GM23338 (cell line): ENCODE measurements around the gene PRPF38A. TPM values are rescaled to one million over a fixed set of nuclear protein-coding genes. Genes with fewer than 3 reads are reported as not detected.

Experiments used
- ATAC-seq: fragments of 200-7000 bp; cut with Tn5 transposase; 3 replicates; pipeline ENCODE4 v1.9.1; 2020
- DNase-seq: peaks from one replicate; pipeline ENCODE4 v3.0.0-alpha.2; 2015; ENCODE audit warnings: low spot score
- H2AFZ ChIP-seq: fragments of 200-600 bp; sonication (generic); 2 replicates; pipeline ENCODE4 v1.8.0; 2016; ENCODE audit warnings: antibody characterized with exemption, mild to moderate bottlenecking, moderate library complexity
- H3F3A ChIP-seq: fragments of 200-600 bp; sonication (generic); replicated peaks from 2 replicates; pipeline ENCODE4 v1.8.0; 2017; ENCODE audit warnings: antibody characterized with exemption, mixed run types, low read depth
- H3K27ac ChIP-seq: fragments of 200-600 bp; sonication (generic); 2 replicates; pipeline ENCODE4 v1.6.1; 2016; ENCODE audit warnings: low read depth
- H3K27me3 ChIP-seq: fragments of 200-600 bp; sonication (generic); 2 replicates; pipeline ENCODE4 v1.8.0; 2016; ENCODE audit warnings: mild to moderate bottlenecking, mixed run types, moderate library complexity; ENCODE audit not compliant: insufficient read depth
- H3K36me3 ChIP-seq: fragments of 200-600 bp; sonication (generic); 2 replicates; pipeline ENCODE4 v1.8.0; 2016; ENCODE audit warnings: mild to moderate bottlenecking; ENCODE audit not compliant: insufficient read depth
- H3K4me1 ChIP-seq: fragments of 200-600 bp; sonication (generic); 2 replicates; pipeline ENCODE4 v1.8.0; 2016; ENCODE audit warnings: mild to moderate bottlenecking, moderate library complexity; ENCODE audit not compliant: insufficient read depth
- H3K4me2 ChIP-seq: fragments of 200-600 bp; sonication (generic); 2 replicates; pipeline ENCODE4 v1.7.1; 2017; ENCODE audit warnings: mixed run types
- H3K4me3 ChIP-seq: fragments of 200-600 bp; sonication (generic); 2 replicates; pipeline ENCODE4 v1.6.1; 2016; ENCODE audit warnings: mixed run types
- H3K79me2 ChIP-seq: fragments of 200-600 bp; sonication (generic); replicated peaks from 2 replicates; pipeline ENCODE4 v1.8.0; 2017; ENCODE audit warnings: mild to moderate bottlenecking; ENCODE audit not compliant: insufficient read depth
- H3K9me2 ChIP-seq: fragments of 200-600 bp; sonication (generic); 2 replicates; pipeline ENCODE4 v1.8.0; 2017; ENCODE audit not compliant: insufficient read depth
- H4K20me1 ChIP-seq: fragments of 200-600 bp; sonication (generic); replicated peaks from 2 replicates; pipeline ENCODE4 v1.8.0; 2017; ENCODE audit warnings: mild to moderate bottlenecking; ENCODE audit not compliant: insufficient read depth
- H3K27ac Mint-ChIP-seq: 2 replicates; pipeline ENCODE4 v1.8.0; 2020; ENCODE audit warnings: inconsistent platforms, mild to moderate bottlenecking, moderate library complexity, mixed read lengths
- H3K27me3 Mint-ChIP-seq: 3 replicates; pipeline ENCODE4 v1.8.0; 2022; ENCODE audit warnings: low read depth, mild to moderate bottlenecking, moderate library complexity, mixed read lengths, inconsistent platforms; ENCODE audit not compliant: insufficient read depth, poor library complexity
- H3K36me3 Mint-ChIP-seq: 3 replicates; pipeline ENCODE4 v1.8.0; 2021; ENCODE audit warnings: low read depth, mild to moderate bottlenecking, inconsistent platforms, moderate library complexity, mixed read lengths
- H3K4me1 Mint-ChIP-seq: 3 replicates; pipeline ENCODE4 v1.8.0; 2020; ENCODE audit warnings: mild to moderate bottlenecking, inconsistent platforms, mixed read lengths
- H3K4me3 Mint-ChIP-seq: 3 replicates; pipeline ENCODE4 v1.8.0; 2021; ENCODE audit warnings: moderate library complexity, mild to moderate bottlenecking, inconsistent platforms, mixed read lengths
- H3K9me3 Mint-ChIP-seq: 3 replicates; pipeline ENCODE4 v1.8.0; 2020; ENCODE audit warnings: moderate library complexity, mild to moderate bottlenecking, inconsistent platforms, mixed read lengths
- CREB1 ChIP-seq: fragments of 250-450 bp; sonication (Bioruptor Pico); IDR thresholded peaks from 2 replicates; pipeline ENCODE4 v1.5.0; 2020; ENCODE audit warnings: low read depth, mild to moderate bottlenecking, moderate library complexity
- ETS1 ChIP-seq: IDR thresholded peaks from 2 replicates; pipeline ENCODE4 v1.6.1; 2016; ENCODE audit warnings: antibody characterized with exemption
- EZH2 ChIP-seq: fragments of 200-600 bp; sonication (generic); IDR thresholded peaks from one replicate; pipeline ENCODE4 v1.8.0; 2017; ENCODE audit warnings: antibody characterized with exemption, mild to moderate bottlenecking, low read depth; ENCODE audit not compliant: unreplicated experiment
- EZH2phosphoT487 ChIP-seq: fragments of 200-600 bp; sonication (generic); IDR thresholded peaks from one replicate; pipeline ENCODE4 v1.8.1; 2018; ENCODE audit warnings: antibody characterized with exemption; ENCODE audit not compliant: unreplicated experiment
- JUNB ChIP-seq: IDR thresholded peaks from one replicate; pipeline ENCODE4 v1.6.1; 2016; ENCODE audit warnings: antibody characterized with exemption; ENCODE audit not compliant: unreplicated experiment
- NANOG ChIP-seq: IDR thresholded peaks from 2 replicates; pipeline ENCODE4 v1.6.1; 2016; ENCODE audit warnings: antibody characterized with exemption, borderline replicate concordance
- POLR2AphosphoS5 ChIP-seq: IDR thresholded peaks from 2 replicates; pipeline ENCODE4 v1.6.1; 2016; ENCODE audit warnings: antibody characterized with exemption, low read depth
- REST ChIP-seq: IDR thresholded peaks from one replicate; pipeline ENCODE4 v1.6.1; 2018; ENCODE audit warnings: antibody characterized with exemption; ENCODE audit not compliant: unreplicated experiment
- STAT1 ChIP-seq: IDR thresholded peaks from one replicate; pipeline ENCODE4 v1.6.1; 2016; ENCODE audit warnings: antibody characterized with exemption; ENCODE audit not compliant: unreplicated experiment
- ZNF114 ChIP-seq: fragments of 250-450 bp; sonication (Bioruptor Pico); IDR thresholded peaks from 2 replicates; pipeline ENCODE4 v1.5.0; 2020; ENCODE audit warnings: mild to moderate bottlenecking, moderate library complexity
- ZNF331 ChIP-seq: fragments of 250-450 bp; sonication (Bioruptor Pico); IDR thresholded peaks from 2 replicates; pipeline ENCODE4 v1.5.0; 2020; ENCODE audit warnings: low read depth, mild to moderate bottlenecking, moderate library complexity
- polyA plus RNA-seq: library from polyadenylated mRNA; unstranded; fragments of >200 nt; fragmentation: Nextera tagmentation; extraction: Ambion mirVana; gene quantifications from 2 replicates; pipeline ENCODE4 v1.2.1, GENCODE V29; 2016
- total RNA-seq: library from RNA; depleted of rRNA; stranded (reverse); fragments of >200 nt; shearing (Covaris generic); gene quantifications from 2 replicates; pipeline ENCODE4 v1.2.3, GENCODE V29; 2014
- TF ChIP-seq, protein P1 (sequence below), 2 experiments: fragments of 200-600 bp in 1 of 2; sonication (generic) in 1 of 2; conservative IDR thresholded peaks; 2 replicates each; pipeline versions ENCODE4 v1.5.1 to v1.6.1; 2016 to 2017; ENCODE audit warnings: antibody characterized with exemption in 2 of 2, low read depth in 2 of 2, mild to moderate bottlenecking in 2 of 2, moderate library complexity in 1 of 2

Gene PRPF38A
- total and polyA plus RNA-seq, 2 experiments from 2014 or later: 24.8 to 40.3 TPM

DNA sequence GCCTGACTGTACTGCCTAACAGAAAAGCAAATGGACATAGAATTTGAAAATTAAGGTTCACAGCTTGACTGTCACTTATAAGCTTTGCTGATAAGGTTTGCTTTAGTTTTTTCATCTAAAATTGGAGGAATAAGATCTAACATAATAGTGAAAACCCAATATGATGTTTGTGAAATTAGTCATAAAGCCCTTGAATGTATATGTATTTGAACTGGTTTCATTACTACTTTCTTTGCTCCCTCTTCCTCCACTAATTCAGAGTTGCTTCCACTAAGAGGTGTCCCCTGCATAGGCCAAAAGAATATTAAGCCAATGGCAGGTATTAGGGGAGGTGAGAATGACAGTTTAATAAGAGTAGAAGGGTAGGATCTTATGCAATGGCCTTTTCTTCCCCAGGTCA is 10.5 kb downstream of the PRPF38A start:
- no peaks in the 10 kb centered on the region for H3K4me1 Mint-ChIP-seq
- no peak overlapping the region for H2AFZ ChIP-seq
- peaks cover 2% of the 10 kb centered on the region for H3K27me3 Mint-ChIP-seq

GRCh38 chr1:52416811-52417210 is 12.4 kb downstream of the PRPF38A start:
- Histone ChIP-seq H3K4me1 (no peaks in the 10 kb centered on the region), H3K79me2 (no peaks in the 10 kb centered on the region; the same call in 1 of the 2 replicates), H3K4me3 (no peak overlapping the region), H3K9me2 (no peaks in the 10 kb centered on the region), H3K27ac (no peak overlapping the region), H3F3A (no peaks in the 10 kb centered on the region), H3K27me3 (no peaks in the 10 kb centered on the region), H3K36me3 (peaks cover 69% of the 10 kb centered on the region), H2AFZ (no peak overlapping the region), H4K20me1 (peaks cover 6% of the 10 kb centered on the region; the same call in 1 of the 2 replicates), H3K4me2 (no peak overlapping the region)
- Mint-ChIP-seq H3K4me3 (no peak overlapping the region), H3K4me1 (no peaks in the 10 kb centered on the region), H3K9me3 (no peaks in the 10 kb centered on the region), H3K27ac (no peak overlapping the region), H3K27me3 (peaks cover 2% of the 10 kb centered on the region), H3K36me3 (peaks cover 75% of the 10 kb centered on the region)
- TF ChIP-seq EZH2 (no peak), EZH2phosphoT487 (no peak), POLR2AphosphoS5 (no peak), ZNF114 (no peak), ETS1 (no peak), REST (no peak), NANOG (no peak), STAT1 (no peak), ZNF331 (CRISPR knock-in tag) (no peak), CREB1 (CRISPR knock-in tag) (no peak)
- TF ChIP-seq, protein P1, sequence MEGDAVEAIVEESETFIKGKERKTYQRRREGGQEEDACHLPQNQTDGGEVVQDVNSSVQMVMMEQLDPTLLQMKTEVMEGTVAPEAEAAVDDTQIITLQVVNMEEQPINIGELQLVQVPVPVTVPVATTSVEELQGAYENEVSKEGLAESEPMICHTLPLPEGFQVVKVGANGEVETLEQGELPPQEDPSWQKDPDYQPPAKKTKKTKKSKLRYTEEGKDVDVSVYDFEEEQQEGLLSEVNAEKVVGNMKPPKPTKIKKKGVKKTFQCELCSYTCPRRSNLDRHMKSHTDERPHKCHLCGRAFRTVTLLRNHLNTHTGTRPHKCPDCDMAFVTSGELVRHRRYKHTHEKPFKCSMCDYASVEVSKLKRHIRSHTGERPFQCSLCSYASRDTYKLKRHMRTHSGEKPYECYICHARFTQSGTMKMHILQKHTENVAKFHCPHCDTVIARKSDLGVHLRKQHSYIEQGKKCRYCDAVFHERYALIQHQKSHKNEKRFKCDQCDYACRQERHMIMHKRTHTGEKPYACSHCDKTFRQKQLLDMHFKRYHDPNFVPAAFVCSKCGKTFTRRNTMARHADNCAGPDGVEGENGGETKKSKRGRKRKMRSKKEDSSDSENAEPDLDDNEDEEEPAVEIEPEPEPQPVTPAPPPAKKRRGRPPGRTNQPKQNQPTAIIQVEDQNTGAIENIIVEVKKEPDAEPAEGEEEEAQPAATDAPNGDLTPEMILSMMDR (conservative IDR thresholded peaks at IDR 0.05; ENCODE audit: low read depth in 2 of 2): no peak
- no peak for ATAC-seq
- DNase-seq: no peak

More for the DNA sequence above, 10.5 kb downstream of the PRPF38A start:
- TF ChIP-seq EZH2 (no peak), STAT1 (no peak), JUNB (no peak), ETS1 (no peak), NANOG (no peak)
- Mint-ChIP-seq H3K9me3 (no peaks in the 10 kb centered on the region), H3K4me3 (no peak overlapping the region), H3K36me3 (peaks cover 87% of the 10 kb centered on the region), H3K27ac (no peak overlapping the region)
- H4K20me1 ChIP-seq: peaks cover 6% of the 10 kb centered on the region; the same call in 1 of the 2 replicates
- no peaks in the 10 kb centered on the region for H3K79me2 ChIP-seq
- no peak overlapping the region for H3K4me3 ChIP-seq
- H3K36me3 ChIP-seq: peaks cover 84% of the 10 kb centered on the region
- no peaks in the 10 kb centered on the region for H3K27me3 ChIP-seq
- H3K9me2 ChIP-seq: no peaks in the 10 kb centered on the region
- no peak overlapping the region for H3K27ac ChIP-seq
- DNase-seq (no peak), ATAC-seq (no peak)
- H3K4me1 ChIP-seq: no peaks in the 10 kb centered on the region
- no peak overlapping the region for H3K4me2 ChIP-seq
- no peaks in the 10 kb centered on the region for H3F3A ChIP-seq
